GM12874 (cell line): ENCODE data around the gene PDF.
A peak's percentile ranks its signal among the peaks of the same experiment; 100 is the strongest.

Experiments
- TF ChIP-seq, protein P1 (sequence below): IDR thresholded peaks from 2 replicates; pipeline ENCODE4 v1.5.1; 2011; ENCODE audit warnings: low read depth, mild to moderate bottlenecking, control low read depth, low read length, moderate library complexity; ENCODE audit not compliant: insufficient read depth

The PDF gene

DNA sequence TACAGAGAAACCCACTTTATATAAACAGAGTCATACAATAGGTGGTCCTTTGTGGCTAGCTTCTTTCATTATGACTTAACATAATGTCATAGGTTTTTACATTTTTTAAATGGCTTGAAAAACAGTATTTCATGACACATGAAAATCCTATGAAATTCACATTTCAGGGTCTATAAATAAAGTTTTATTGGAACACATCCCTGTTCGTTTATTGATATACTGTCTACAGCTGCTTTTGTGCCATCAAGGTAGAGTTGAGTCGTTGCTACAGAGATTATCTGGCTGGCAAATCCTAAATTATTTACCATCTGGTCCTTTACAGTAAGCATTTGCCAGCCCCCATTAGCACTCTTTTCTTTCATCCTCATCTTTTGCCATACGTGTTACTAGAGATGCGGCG, 16.9 kb downstream of the PDF start:
- TF ChIP-seq, protein P1, sequence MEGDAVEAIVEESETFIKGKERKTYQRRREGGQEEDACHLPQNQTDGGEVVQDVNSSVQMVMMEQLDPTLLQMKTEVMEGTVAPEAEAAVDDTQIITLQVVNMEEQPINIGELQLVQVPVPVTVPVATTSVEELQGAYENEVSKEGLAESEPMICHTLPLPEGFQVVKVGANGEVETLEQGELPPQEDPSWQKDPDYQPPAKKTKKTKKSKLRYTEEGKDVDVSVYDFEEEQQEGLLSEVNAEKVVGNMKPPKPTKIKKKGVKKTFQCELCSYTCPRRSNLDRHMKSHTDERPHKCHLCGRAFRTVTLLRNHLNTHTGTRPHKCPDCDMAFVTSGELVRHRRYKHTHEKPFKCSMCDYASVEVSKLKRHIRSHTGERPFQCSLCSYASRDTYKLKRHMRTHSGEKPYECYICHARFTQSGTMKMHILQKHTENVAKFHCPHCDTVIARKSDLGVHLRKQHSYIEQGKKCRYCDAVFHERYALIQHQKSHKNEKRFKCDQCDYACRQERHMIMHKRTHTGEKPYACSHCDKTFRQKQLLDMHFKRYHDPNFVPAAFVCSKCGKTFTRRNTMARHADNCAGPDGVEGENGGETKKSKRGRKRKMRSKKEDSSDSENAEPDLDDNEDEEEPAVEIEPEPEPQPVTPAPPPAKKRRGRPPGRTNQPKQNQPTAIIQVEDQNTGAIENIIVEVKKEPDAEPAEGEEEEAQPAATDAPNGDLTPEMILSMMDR = no peak

DNA sequence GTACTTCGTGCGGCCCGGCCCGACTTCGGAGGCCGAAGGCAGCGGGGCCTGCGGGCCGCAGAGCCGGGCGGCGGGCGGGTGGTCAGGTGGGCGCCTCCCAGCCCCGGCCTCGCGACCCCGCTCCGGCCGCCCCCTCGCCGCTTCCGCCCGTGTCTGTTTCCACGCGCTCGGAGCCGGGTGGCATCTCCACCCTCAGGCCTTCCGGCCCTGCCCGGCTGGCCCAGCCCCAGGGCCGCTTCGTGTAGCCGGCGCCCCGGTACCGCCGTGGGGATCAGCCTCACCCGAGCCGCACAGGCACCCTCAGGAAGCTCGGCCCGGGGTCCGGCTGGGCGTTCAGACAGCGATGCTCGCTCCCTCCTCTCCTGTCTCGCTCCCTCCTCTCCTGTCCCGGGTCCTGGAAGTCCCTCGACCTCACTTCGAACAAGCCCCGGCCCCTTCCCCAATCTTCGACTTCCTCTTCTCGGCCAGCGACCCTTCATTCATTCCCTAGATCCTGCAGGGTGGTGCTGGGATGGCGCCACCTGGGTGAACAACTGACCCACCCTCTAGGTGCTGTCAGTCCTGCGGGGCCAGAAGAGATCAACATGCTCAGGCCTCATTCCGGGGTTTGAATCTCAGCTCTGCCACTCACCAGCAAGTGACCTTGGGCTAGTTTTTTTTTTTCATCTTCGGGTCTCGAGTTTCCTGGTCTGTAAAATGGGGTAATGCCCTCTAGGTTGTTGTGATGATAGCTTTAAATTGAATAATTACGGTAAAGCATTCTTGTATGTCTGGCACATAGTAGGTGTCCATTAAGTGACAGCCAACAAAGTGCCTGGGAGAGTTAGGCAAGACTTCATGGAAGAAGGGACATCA, 18.6 kb downstream of the PDF start:
- TF ChIP-seq, protein P1 = 0 out of 2 replicates have a peak, but pooled peaks have one; percentile 21

DNA sequence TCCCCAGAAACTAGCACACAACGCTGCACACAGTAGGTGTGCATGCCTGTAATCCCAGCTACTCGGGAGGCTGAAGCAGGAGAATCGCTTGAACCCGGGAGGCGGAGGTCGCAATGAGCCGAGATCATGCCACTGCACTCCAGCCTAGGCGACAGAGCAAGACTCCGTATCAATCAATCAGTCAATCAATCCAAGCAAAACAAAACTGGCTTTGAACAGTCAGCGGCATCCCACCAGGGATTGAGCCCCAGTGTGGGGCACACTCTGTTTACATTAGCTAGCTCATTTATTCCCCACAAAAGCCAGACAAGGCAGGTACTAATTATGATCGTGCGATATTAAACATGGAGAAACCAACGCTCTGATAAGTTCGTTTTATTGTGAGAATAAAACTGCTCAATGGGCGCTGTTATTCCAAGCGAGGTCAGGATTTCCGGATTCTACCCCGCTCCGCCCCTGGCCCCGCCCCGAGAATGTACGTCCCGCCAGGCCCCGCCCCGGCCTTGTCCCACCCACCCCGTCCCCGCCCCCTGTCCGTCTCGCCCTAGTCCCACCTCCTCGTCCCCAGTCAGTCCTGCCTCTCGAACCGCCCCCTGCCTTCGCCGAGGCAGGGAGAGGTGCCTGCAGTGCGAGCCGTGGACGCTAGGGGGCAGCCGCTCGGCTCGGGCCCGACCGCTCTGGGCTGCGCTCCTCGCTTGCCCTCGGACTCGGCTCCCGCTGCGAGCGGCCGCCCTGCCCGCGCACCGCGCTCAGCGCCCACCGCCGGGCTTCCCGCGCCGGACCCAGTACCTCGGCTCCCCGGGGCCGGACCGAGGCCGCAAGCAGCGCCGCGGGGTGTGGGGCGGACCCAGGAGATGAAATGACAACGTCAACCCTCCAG, 19.5 kb downstream of the PDF start, which contains the start of gene VPS4A:
VPS4A (plus strand) TSS at position 698 of the 880 bp plus-strand sequence; CDS start at position 860, 162 bp downstream.
- TF ChIP-seq, protein P1 = peak; percentile 97

DNA sequence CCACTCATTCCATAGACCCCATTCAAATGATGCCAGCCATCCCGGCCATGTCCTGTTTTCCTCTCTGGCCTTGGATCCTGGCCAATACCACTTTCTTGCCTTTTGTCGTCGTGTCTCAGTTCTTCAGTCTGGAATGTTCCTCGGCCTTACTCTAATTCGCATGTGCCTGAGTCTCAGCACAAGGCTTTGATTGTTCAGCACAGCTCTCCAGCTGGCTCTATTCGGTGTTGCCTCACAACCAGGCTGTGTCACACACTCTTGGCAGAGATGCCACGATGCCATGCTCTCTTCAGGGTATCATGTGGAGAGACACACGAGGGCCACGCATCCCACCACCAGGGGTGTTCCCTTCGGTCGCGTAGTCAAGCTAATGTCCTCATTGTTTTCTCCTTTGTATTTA, 21.1 kb downstream of the PDF start:
- TF ChIP-seq, protein P1 = no peak

DNA sequence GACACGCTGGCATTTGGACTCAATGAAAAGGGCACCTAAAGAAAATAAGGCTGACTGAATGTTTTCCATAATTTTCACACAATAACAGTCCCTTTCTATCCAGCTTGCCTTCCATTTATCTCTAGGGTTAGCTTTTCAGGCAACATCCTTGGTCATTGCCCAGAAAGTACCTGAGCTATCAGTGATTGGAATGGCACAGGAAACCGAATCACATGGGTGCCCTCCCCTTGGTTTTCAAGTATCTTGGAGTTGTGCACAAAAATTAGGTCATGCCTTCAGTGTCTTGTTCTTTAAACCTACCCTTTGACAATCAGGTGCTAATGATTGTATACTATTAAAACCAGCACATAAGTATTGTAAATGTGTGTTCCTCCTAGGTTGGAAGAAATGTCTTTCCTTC, 22.5 kb downstream of the PDF start:
- TF ChIP-seq, protein P1 = no peak

DNA sequence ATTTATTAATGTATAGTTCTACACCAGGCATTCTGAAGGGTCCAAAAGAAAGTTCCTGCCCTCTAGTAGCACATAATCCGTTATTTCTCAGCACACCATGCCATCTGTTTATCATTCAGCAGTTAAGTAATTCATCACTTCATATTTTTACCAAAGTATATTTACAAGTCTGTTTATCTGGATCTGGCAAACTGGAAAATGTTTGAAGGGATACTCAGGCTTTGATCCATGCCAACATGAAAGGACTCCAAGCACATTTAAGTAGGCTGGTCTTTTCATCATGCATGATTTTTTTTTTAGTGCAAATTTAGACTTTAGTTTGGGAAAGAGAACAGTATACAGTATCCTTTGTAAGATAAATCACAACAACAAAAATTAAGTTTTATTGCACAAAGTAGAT, 23.3 kb downstream of the PDF start:
- TF ChIP-seq, protein P1 = no peak

DNA sequence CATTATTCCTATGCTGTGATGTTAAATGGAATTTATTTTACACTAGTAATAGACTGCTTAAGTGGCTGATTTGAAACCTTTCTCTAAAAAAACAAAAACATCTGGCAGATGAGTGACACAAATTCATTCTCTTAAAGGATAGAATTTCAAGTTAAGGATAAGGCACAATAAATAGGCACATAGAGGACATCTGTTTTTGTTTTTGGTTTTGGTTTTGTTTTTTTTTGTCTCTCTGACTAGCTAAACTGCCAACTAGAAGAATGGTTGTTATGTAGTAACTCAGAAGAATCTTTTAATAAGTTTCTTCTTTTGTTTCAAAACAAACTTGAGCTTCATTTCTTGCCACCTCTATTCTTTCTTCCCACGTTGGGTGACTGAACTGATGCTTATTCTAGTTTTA, 24.4 kb downstream of the PDF start:
- TF ChIP-seq, protein P1 = no peak
